Stomach (tissue), 8 donors: ENCODE measurements around the gene ZC3H6. TPM values are rescaled to one million over a fixed set of nuclear protein-coding genes. Genes with fewer than 3 reads are reported as not detected.

ENCODE experiments used
- polyA plus RNA-seq, 3 donors: library from polyadenylated mRNA; stranded (reverse); fragments of 200-250 nt; gene quantifications; one replicate each; pipeline ENCODE4 v1.2.3, GENCODE V29; 2013
- small RNA-seq, 4 donors: library from RNA; depleted of rRNA; stranded (forward); fragments of <200 nt; gene quantifications; one replicate each; pipeline ENCODE3, GENCODE V24; 2016
- total RNA-seq, 5 donors: library from RNA; depleted of rRNA; stranded (reverse); fragments of >200 nt; gene quantifications; one replicate each; pipeline versions ENCODE4 v1.1.0 to v1.2.3, GENCODE V29; 2014 to 2016
- donor health status: healthy with polysubstance abuse.
- donor health status: Bipolar disorder and iron deficiency.
- donor health status: healthy.

The ZC3H6 gene
- total and polyA plus RNA-seq, 8 donors = 0.61 to 15.6 (median 2.9) TPM

Small RNAs within 50 kb of the gene (small RNA-seq; reads per million reads assigned to genes)
- gene AC115115.1 = 0 reads per million in 4 donors

Other genes with a start within 250 kb of the ZC3H6 start
- 10 to 100 TPM in 4 of 5 donors, 1 to 10 TPM in 1; 8.8 to 62.2 (median 26.3) TPM for gene TMEM87B, start 220.3 kb upstream of the ZC3H6 start, total RNA-seq
- gene TMEM87B, start 220.3 kb upstream of the ZC3H6 start, polyA plus RNA-seq = 10 to 100 TPM in 2 of 3 donors, 1 to 10 TPM in 1; 3.7 to 13.6 (median 12.9) TPM
- 1 to 10 TPM in 4 of 5 donors, not detected in 1; 2.0 to 5.1 (median 3.5) TPM for gene FBLN7, start 137.2 kb upstream of the ZC3H6 start, total RNA-seq
- gene FBLN7, start 137.2 kb upstream of the ZC3H6 start, polyA plus RNA-seq = 1 to 10 TPM in 1 of 3 donors, under 1 TPM in 2; 0.40 to 1.2 (median 0.50) TPM
- gene ZC3H8, start 20.6 kb upstream of the ZC3H6 start, total RNA-seq = 100 to 1,000 TPM in 1 of 5 donors, 10 to 100 TPM in 2, 1 to 10 TPM in 2; 7.8 to 117 (median 10.5) TPM
- 1 to 10 TPM; 3.9 to 7.3 (median 6.4) TPM for gene ZC3H8, start 20.6 kb upstream of the ZC3H6 start, polyA plus RNA-seq
- 10 to 100 TPM in 4 of 5 donors, 1 to 10 TPM in 1; 6.4 to 54.3 (median 22.7) TPM for gene RGPD8, start 158.0 kb downstream of the ZC3H6 start, total RNA-seq
- gene RGPD8, start 158.0 kb downstream of the ZC3H6 start, polyA plus RNA-seq = under 1 TPM in 2 of 3 donors, not detected in 1; 0.31 to 0.88 TPM
- gene TTL, start 206.6 kb downstream of the ZC3H6 start, total RNA-seq = 10 to 100 TPM in 2 of 5 donors, 1 to 10 TPM in 3; 2.7 to 26.5 (median 5.3) TPM
- 1 to 10 TPM; 5.2 to 9.7 (median 6.7) TPM for gene TTL, start 206.6 kb downstream of the ZC3H6 start, polyA plus RNA-seq